ENCODE data around the gene RERE.

- no peak for TF ChIP-seq EZH2 (IDR thresholded peaks at IDR 0.05; ENCODE audit: low read depth)
- TF ChIP-seq, protein P1, sequence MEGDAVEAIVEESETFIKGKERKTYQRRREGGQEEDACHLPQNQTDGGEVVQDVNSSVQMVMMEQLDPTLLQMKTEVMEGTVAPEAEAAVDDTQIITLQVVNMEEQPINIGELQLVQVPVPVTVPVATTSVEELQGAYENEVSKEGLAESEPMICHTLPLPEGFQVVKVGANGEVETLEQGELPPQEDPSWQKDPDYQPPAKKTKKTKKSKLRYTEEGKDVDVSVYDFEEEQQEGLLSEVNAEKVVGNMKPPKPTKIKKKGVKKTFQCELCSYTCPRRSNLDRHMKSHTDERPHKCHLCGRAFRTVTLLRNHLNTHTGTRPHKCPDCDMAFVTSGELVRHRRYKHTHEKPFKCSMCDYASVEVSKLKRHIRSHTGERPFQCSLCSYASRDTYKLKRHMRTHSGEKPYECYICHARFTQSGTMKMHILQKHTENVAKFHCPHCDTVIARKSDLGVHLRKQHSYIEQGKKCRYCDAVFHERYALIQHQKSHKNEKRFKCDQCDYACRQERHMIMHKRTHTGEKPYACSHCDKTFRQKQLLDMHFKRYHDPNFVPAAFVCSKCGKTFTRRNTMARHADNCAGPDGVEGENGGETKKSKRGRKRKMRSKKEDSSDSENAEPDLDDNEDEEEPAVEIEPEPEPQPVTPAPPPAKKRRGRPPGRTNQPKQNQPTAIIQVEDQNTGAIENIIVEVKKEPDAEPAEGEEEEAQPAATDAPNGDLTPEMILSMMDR (conservative IDR thresholded peaks at IDR 0.05) = no peak
Observed at GRCh38 chr1:8698012-8698630, 119.3 kb downstream of the RERE start.

Data from PC-9 (cell line).